GM20431 (cell line): ENCODE results near the gene UMAD1.

Experiments used
- in situ Hi-C: fragments of 300-500 bp; cut with MseI, MboI; formaldehyde crosslinking; loops from one replicate; pipeline ENCODE4 v1.15.0; 2020; ENCODE audit warnings: low sequenced_read_pairs; ENCODE audit not compliant: unreplicated experiment

Gene UMAD1

GRCh38 chr7:7908622-7909145 is 268.1 kb downstream of the UMAD1 start:
- in situ Hi-C loops = no loop called here

- in situ Hi-C loops = no loop called here
Observed at GRCh38 chr7:7909376-7909775, 268.8 kb downstream of the UMAD1 start.

- in situ Hi-C loops = no loop called here
Observed at GRCh38 chr7:7911369-7912123, 271.0 kb downstream of the UMAD1 start.

GRCh38 chr7:7912937-7913336 is 272.4 kb downstream of the UMAD1 start:
- in situ Hi-C loops = no loop called here

- in situ Hi-C loops = no loop called here
Observed at GRCh38 chr7:7913504-7913903, 273.0 kb downstream of the UMAD1 start.

GRCh38 chr7:7914547-7914946 is 274.0 kb downstream of the UMAD1 start:
- in situ Hi-C loops = no loop called here

- in situ Hi-C loops = no loop called here
Observed at GRCh38 chr7:7916064-7916463, 275.5 kb downstream of the UMAD1 start.

GRCh38 chr7:7917593-7917992 is 277.0 kb downstream of the UMAD1 start:
- in situ Hi-C loops = no loop called here

GRCh38 chr7:7918736-7919448 is 278.3 kb downstream of the UMAD1 start:
- in situ Hi-C loops = no loop called here

- in situ Hi-C loops = no loop called here
Observed at GRCh38 chr7:7919449-7919945, 278.9 kb downstream of the UMAD1 start.

- in situ Hi-C loops = no loop called here
Observed at GRCh38 chr7:7920056-7920455, 279.5 kb downstream of the UMAD1 start.

- in situ Hi-C loops = no loop called here
Observed at GRCh38 chr7:7920481-7920880, 279.9 kb downstream of the UMAD1 start.

GRCh38 chr7:7921830-7922229 is 281.3 kb downstream of the UMAD1 start:
- in situ Hi-C loops = no loop called here

GRCh38 chr7:7922684-7923385 is 282.3 kb downstream of the UMAD1 start:
- in situ Hi-C loops = no loop called here

- in situ Hi-C loops = no loop called here
Observed at GRCh38 chr7:7923818-7924217, 283.3 kb downstream of the UMAD1 start.

- in situ Hi-C loops = no loop called here
Observed at GRCh38 chr7:7924303-7924702, 283.8 kb downstream of the UMAD1 start.
